Panc1 (cell line): ENCODE measurements around the gene PTPRE.

Source experiments
- CTCF ChIP-seq: fragments of 450-650 bp; IDR thresholded peaks from 2 replicates; pipeline ENCODE4 v1.5.1; 2017; ENCODE audit warnings: mild to moderate bottlenecking
- POLR2AphosphoS5 ChIP-seq: IDR thresholded peaks from 2 replicates; pipeline ENCODE4 v1.6.1; 2012; ENCODE audit warnings: mild to moderate bottlenecking, low read depth, low read length, moderate library complexity
- REST ChIP-seq, 2 experiments: IDR thresholded peaks; 2 replicates each; pipeline ENCODE4 v1.6.1; 2011 to 2012; ENCODE audit warnings: low read depth in 2 of 2, control low read depth in 1 of 2, low read length in 1 of 2, mild to moderate bottlenecking in 1 of 2, moderate library complexity in 1 of 2; ENCODE audit not compliant: insufficient read depth in 1 of 2
- SIN3A ChIP-seq: IDR thresholded peaks from 2 replicates; pipeline ENCODE4 v1.6.1; 2012; ENCODE audit warnings: low read depth, mild to moderate bottlenecking, low read length, moderate library complexity, borderline replicate concordance; ENCODE audit not compliant: insufficient read depth
- TCF7L2 ChIP-seq: IDR thresholded peaks from 2 replicates; pipeline ENCODE4 v1.6.1; 2011; ENCODE audit warnings: mild to moderate bottlenecking, low read depth, low read length, inconsistent platforms

DNA sequence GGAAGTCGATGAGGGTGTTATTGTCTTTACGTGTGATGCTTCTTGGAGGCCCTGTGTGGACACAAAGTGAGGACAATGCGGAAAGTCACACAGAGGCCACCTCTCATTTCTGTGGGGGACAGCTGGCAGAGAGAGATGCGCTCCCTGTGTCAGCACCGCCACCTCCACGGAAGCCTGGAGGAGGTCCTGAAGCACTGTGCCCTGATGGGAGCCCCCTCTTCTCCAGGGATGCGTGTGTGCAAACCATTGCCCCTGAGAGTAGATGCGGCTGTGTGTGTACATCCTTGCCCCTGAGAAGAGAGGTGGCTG, 2.0 kb downstream of the PTPRE start:
- TF ChIP-seq REST (IDR thresholded peaks at IDR 0.05; ENCODE audit: insufficient read depth in 1 of 2, low read depth in 2 of 2, low read length in 1 of 2) (no peak), CTCF (no peak), SIN3A (no peak), POLR2AphosphoS5 (no peak), TCF7L2 (no peak)
